OCI-LY7 (cell line): ENCODE data around the gene NR3C1. TPM values are rescaled to one million over a fixed set of nuclear protein-coding genes. Genes with fewer than 3 reads are reported as not detected.
"Not testable (repeated sequence)": the region's sequence is repeated elsewhere in the genome, so short reads cannot be mapped to it uniquely, and the experiment has no call there.

Source experiments
- BruUV-seq: library from RNA; stranded (reverse); fragments of 400-500 nt; replicated peaks from 2 replicates; lab custom pipeline; 2021; lab: Mats Ljungman, UMichigan
- CTCF ChIA-PET: fragments of 300-600 bp; sonication (Branson Sonifier 250); formaldehyde crosslinking; loops from one replicate; lab custom pipeline; 2022; ENCODE audit warnings: antibody characterized with exemption; ENCODE audit not compliant: unreplicated experiment; lab: Charles Lee
- POLR2A ChIA-PET: fragments of 300-600 bp; sonication (Branson Sonifier 250); formaldehyde crosslinking; loops from one replicate; lab custom pipeline; 2022; ENCODE audit warnings: antibody characterized with exemption; lab: Charles Lee
- DNase-seq: peaks from one replicate; pipeline ENCODE4 v3.0.0-alpha.2; 2015; ENCODE audit warnings: low spot score
- H2AFZ ChIP-seq: fragments of 200-600 bp; sonication (generic), shearing (Covaris generic); 2 replicates; pipeline ENCODE4 v1.6.1; 2014; ENCODE audit warnings: mild to moderate bottlenecking, antibody characterized with exemption, low read length, moderate library complexity
- H3K27ac ChIP-seq: fragments of 200-600 bp; sonication (generic); 2 replicates; pipeline ENCODE4 v1.5.1; 2014; ENCODE audit warnings: mixed run types, low read depth, mild to moderate bottlenecking, moderate library complexity, low read length, inconsistent platforms; ENCODE audit not compliant: poor library complexity, severe bottlenecking
- H3K36me3 ChIP-seq: fragments of 200-600 bp; sonication (generic); 2 replicates; pipeline ENCODE4 v1.6.1; 2014; ENCODE audit warnings: mild to moderate bottlenecking, antibody characterized with exemption, low read length, moderate library complexity, mixed read lengths; ENCODE audit not compliant: insufficient read depth
- H3K4me1 ChIP-seq: fragments of 200-600 bp; sonication (generic); 2 replicates; pipeline ENCODE4 v1.5.1; 2014; ENCODE audit warnings: mild to moderate bottlenecking, low read length; ENCODE audit not compliant: insufficient read depth, poor library complexity, severe bottlenecking
- H3K4me2 ChIP-seq: fragments of 200-600 bp; sonication (generic); 2 replicates; pipeline ENCODE4 v1.6.1; 2014; ENCODE audit warnings: mild to moderate bottlenecking, low read length
- H3K4me3 ChIP-seq: fragments of 200-600 bp; sonication (generic); 2 replicates; pipeline ENCODE4 v1.5.1; 2014; ENCODE audit warnings: mild to moderate bottlenecking, low read depth, low read length; ENCODE audit not compliant: poor library complexity, severe bottlenecking
- H3K79me2 ChIP-seq: fragments of 200-600 bp; sonication (generic); 2 replicates; pipeline ENCODE4 v1.6.1; 2016; ENCODE audit warnings: low read depth, mild to moderate bottlenecking, low read length, moderate library complexity, mixed read lengths; ENCODE audit not compliant: insufficient read depth
- H3K9me2 ChIP-seq: fragments of 200-600 bp; sonication (generic); 2 replicates; pipeline ENCODE4 v1.6.1; 2016; ENCODE audit warnings: mild to moderate bottlenecking, low read length, mixed read lengths; ENCODE audit not compliant: insufficient read depth
- H3K9me3 ChIP-seq: fragments of 200-600 bp; sonication (generic); 2 replicates; pipeline ENCODE4 v1.6.1; 2014; ENCODE audit warnings: mild to moderate bottlenecking, mixed run types, low read length, mixed read lengths
- H4K20me1 ChIP-seq: fragments of 200-600 bp; sonication (generic); 2 replicates; pipeline ENCODE4 v1.6.1; 2014; ENCODE audit warnings: mild to moderate bottlenecking, antibody characterized with exemption, low read length, moderate library complexity, mixed read lengths; ENCODE audit not compliant: insufficient read depth
- CTCF ChIP-seq: fragments of 200-600 bp; sonication (generic); conservative IDR thresholded peaks from 2 replicates; pipeline ENCODE4 v1.5.1; 2014; ENCODE audit warnings: mild to moderate bottlenecking, antibody characterized with exemption, low read length, moderate library complexity, mixed read lengths
- EZH2phosphoT487 ChIP-seq: fragments of 200-600 bp; sonication (generic); IDR thresholded peaks from 2 replicates; pipeline ENCODE4 v1.6.1; 2018; ENCODE audit warnings: low read depth, borderline replicate concordance, mild to moderate bottlenecking, mixed run types, antibody characterized with exemption, low read length, moderate library complexity, mixed read lengths
- intact Hi-C: fragments of 100-400 bp; cut with micrococcal nuclease; formaldehyde crosslinking; loops from one replicate; pipeline ENCODE4 v1.10.0; 2022; ENCODE audit not compliant: unreplicated experiment
- total RNA-seq, 2 experiments: library from RNA; depleted of rRNA in 1 of 2; stranded (reverse); fragments of >200 nt in 1 of 2; shearing (Covaris generic) in 1 of 2; gene quantifications; 2 replicates each; pipeline ENCODE4 v1.2.3, GENCODE V29; 2014 to 2022

Gene NR3C1
- total RNA-seq, 2 experiments from 2014 or later = 45.6 to 106 TPM

DNA sequence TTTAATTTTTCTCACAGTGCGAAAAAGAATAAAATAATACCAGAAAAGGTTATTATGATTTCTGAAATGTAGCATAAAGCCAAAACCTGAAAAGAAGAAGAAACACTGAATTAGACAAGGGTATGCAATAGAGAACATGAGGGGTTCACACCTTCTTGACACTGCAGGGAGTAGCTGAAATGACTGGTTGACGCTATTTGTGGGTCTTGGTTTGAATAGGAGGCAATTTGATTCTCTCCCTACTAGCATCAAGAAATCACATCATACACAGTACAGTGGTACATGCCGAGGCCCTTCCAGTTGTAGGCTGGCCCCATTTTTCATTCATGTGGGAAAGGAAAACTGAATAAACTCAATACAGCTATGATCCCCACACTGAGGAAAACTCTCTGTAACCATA lies 68.6 kb downstream of the NR3C1 start:
- TF ChIP-seq CTCF (no peak), EZH2phosphoT487 (no peak)
- no peaks in the 10 kb centered on the region for H3K9me2 ChIP-seq
- peaks cover 60% of the 10 kb centered on the region for H3K79me2 ChIP-seq
- H3K36me3 ChIP-seq = peaks cover 39% of the 10 kb centered on the region
- ChIA-PET CTCF (no interaction called here), POLR2A (interaction anchor here (1.0 to 1.7 kb wide), 3 partner anchors 11 to 29 kb away, joined by 4 to 5 read pairs (median 5); no protein-coding TSS in a partner anchor)
- no peaks in the 10 kb centered on the region for H4K20me1 ChIP-seq
- intact Hi-C loops = no loop called here
- H3K4me2 ChIP-seq = no peak overlapping the region
- H2AFZ ChIP-seq = no peak overlapping the region
- no peak overlapping the region for H3K4me3 ChIP-seq
- no peak overlapping the region for H3K27ac ChIP-seq
- peaks cover 7% of the 10 kb centered on the region for H3K4me1 ChIP-seq
- no TSS peak for BruUV-seq
- DNase-seq = no peak
- H3K9me3 ChIP-seq = peaks cover 8% of the 10 kb centered on the region; the same call in 1 of the 2 replicates

- H2AFZ ChIP-seq, H3K27ac ChIP-seq, H3K4me2 ChIP-seq, H4K20me1 ChIP-seq, DNase-seq, intact Hi-C loops, CTCF ChIA-PET, H3K4me1 ChIP-seq, H3K4me3 ChIP-seq, H3K9me2 ChIP-seq, BruUV-seq: not testable (repeated sequence)
- Histone ChIP-seq H3K36me3 (peaks cover 44% of the 10 kb centered on the region), H3K79me2 (peaks cover 60% of the 10 kb centered on the region), H3K9me3 (peaks cover 13% of the 10 kb centered on the region; the same call in 1 of the 2 replicates)
- POLR2A ChIA-PET = interaction anchor here (1.2 kb wide), 1 partner anchor 11 kb away, joined by 5 read pairs; no protein-coding TSS in a partner anchor
Measured at GRCh38 chr5:143334380-143334779, 69.1 kb downstream of the NR3C1 start.

DNA sequence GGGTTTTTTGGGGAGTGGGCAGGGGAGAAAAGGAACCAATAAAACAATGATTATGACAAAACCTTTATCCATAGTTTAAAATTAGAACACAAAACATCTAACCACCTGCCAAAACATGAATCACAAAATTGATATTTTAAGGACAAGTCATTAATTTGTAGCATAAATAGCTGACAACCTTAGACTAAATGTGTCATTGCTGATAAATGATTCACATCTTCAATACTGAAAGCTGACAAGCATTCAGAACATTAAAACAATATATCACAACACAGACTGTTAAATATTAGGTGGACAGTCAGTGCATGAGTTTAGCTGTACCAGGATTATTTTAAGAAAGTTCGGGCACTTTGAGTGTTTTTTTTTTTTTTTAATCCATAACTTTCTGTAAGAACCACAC lies 71.5 kb downstream of the NR3C1 start:
- no peak overlapping the region for H2AFZ ChIP-seq
- no peaks in the 10 kb centered on the region for H4K20me1 ChIP-seq
- H3K9me2 ChIP-seq = no peaks in the 10 kb centered on the region
- H3K4me2 ChIP-seq = no peak overlapping the region
- peaks cover 36% of the 10 kb centered on the region for H3K9me3 ChIP-seq
- no TSS peak for BruUV-seq
- H3K27ac ChIP-seq = no peak overlapping the region
- peaks cover 60% of the 10 kb centered on the region for H3K79me2 ChIP-seq
- TF ChIP-seq EZH2phosphoT487 = no peak
- no peak for TF ChIP-seq CTCF
- CTCF ChIA-PET = interaction anchor here (0.5 kb wide), 1 partner anchor 462 kb away, joined by 4 read pairs; no protein-coding TSS in a partner anchor
- no peak for DNase-seq
- H3K4me1 ChIP-seq = peaks cover 7% of the 10 kb centered on the region
- H3K4me3 ChIP-seq = no peak overlapping the region
- H3K36me3 ChIP-seq = peaks cover 52% of the 10 kb centered on the region
- intact Hi-C loops = no loop called here
- POLR2A ChIA-PET = interaction anchor here (0.5 to 1.3 kb wide), 7 partner anchors 11 to 939 kb away, joined by 3 to 5 read pairs (median 3); no protein-coding TSS in a partner anchor
